Gastroesophageal sphincter (tissue), 4 donors: ENCODE results near the gene MAP4K4. TPM values are rescaled to one million over a fixed set of nuclear protein-coding genes. Genes with fewer than 3 reads are reported as not detected.

Source experiments
- ATAC-seq: fragments of 150-250 bp; one replicate; pipeline ENCODE4 v1.9.1; 2016; ENCODE audit warnings: mild to moderate bottlenecking, moderate library complexity
- H3K27ac ChIP-seq, 4 donors: fragments of 200-600 bp; sonication (generic) in 3 of 4; 1 replicate in 3 of 4; 2 replicates in 1 of 4; pipeline ENCODE4 v1.5.1; 2016 to 2019
- H3K27me3 ChIP-seq: fragments of 200-600 bp; sonication (generic); one replicate; pipeline ENCODE4 v1.5.1; 2019
- H3K36me3 ChIP-seq, 2 donors: fragments of 200-600 bp; sonication (generic); one replicate each; pipeline ENCODE4 v1.5.1; 2019; ENCODE audit warnings: control low read depth in 1 of 2
- H3K4me1 ChIP-seq, 3 donors: fragments of 200-600 bp; sonication (generic); 1 replicate in 2 of 3; 2 replicates in 1 of 3; pipeline ENCODE4 v1.5.1; 2016 to 2019; ENCODE audit warnings: control low read depth in 2 of 3
- H3K4me3 ChIP-seq, 2 donors: fragments of 200-600 bp; sonication (generic); one replicate each; pipeline ENCODE4 v1.5.1; 2019; ENCODE audit warnings: mild to moderate bottlenecking in 1 of 2, moderate library complexity in 1 of 2
- H3K9me3 ChIP-seq, 3 donors: fragments of 200-600 bp; sonication (generic); one replicate each; pipeline ENCODE4 v1.5.1; 2017 to 2019; ENCODE audit warnings: control low read depth in 2 of 3
- EP300 ChIP-seq: sonication (generic); formaldehyde crosslinking; IDR thresholded peaks from one replicate; pipeline ENCODE4 v1.6.1; 2017; ENCODE audit warnings: antibody characterized with exemption, mild to moderate bottlenecking
- POLR2A ChIP-seq, 2 donors: fragments of 450-650 bp; IDR thresholded peaks; one replicate each; pipeline ENCODE4 v1.6.1; 2017; ENCODE audit warnings: antibody characterized with exemption in 2 of 2, mild to moderate bottlenecking in 2 of 2, moderate library complexity in 1 of 2
- POLR2AphosphoS5 ChIP-seq: sonication (generic); formaldehyde crosslinking; IDR thresholded peaks from one replicate; pipeline ENCODE4 v1.6.1; 2017; ENCODE audit warnings: antibody characterized with exemption
- WGBS, 2 donors: methylation state at CpG; one replicate each; pipeline ENCODE4 v1.1.5; 2018; ENCODE audit warnings: low coverage in 1 of 2; 5-methylcytosine and 5-hydroxymethylcytosine counted together
- total RNA-seq, 4 donors: library from RNA; depleted of rRNA; stranded (reverse); fragments of >200 nt; gene quantifications; one replicate each; pipeline ENCODE4 v1.1.0, GENCODE V29; 2016
- TF ChIP-seq, protein P1 (sequence below), 4 experiments: fragments of 200-600 bp in 2 of 4; fragments of 450-650 bp in 2 of 4; sonication (generic) in 1 of 4; IDR thresholded peaks; one replicate each; pipeline ENCODE4 v1.5.1; 2017 to 2019; ENCODE audit warnings: antibody characterized with exemption in 4 of 4, mild to moderate bottlenecking in 2 of 4, moderate library complexity in 2 of 4

The MAP4K4 gene
- total RNA-seq, 4 donors from 2014 or later: 35.8 to 59.5 (median 48.9) TPM

DNA sequence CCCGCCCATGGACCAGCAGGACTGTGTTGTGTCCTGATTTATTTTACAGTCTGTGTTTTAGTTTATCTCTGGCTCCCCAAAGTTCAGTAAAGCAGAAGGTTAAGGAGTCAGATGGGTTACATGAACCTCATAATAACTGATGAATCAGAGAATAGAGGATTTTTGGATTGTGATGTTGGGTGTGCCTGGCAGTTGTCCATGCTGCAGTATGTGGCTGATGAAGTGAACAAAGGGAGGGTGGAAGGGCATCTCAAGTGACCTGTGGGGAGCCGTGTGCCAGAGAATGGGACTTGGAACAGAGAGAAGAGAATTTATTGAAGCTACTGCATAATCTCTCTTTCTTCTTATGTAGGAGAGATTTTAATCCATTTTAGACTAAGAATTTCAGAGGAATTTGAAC lies 145.5 kb downstream of the MAP4K4 start:
- peaks cover 0 to 84% of the 10 kb centered on the region in 2 donors for H3K36me3 ChIP-seq
- H3K27ac ChIP-seq: peak overlapping the region in 1 of 4 donors; percentile 57

DNA sequence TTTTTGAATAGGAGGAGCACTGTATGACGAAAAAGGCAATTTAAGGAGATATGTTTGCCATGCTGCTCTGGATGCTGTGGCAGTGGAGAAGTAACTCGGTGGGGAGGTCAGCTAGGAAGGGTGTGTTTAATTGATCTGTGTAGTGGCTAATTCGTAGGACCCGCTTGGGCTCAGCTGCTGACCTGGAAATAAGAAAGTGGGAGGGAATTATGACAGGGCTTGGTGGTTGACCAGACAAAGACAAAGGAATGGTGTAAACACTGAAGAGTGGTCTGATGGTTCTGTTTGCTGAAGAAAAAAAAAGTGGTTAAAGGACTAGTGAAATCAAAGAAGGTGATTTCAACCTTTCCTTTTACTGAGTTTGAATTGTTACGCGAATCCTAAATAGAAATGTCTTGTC lies 146.0 kb downstream of the MAP4K4 start:
- Histone ChIP-seq H3K27ac (peak overlapping the region; percentile 41 to 63 (median 58)), H3K4me3 (no peak overlapping the region), H3K27me3 (no peaks in the 10 kb centered on the region), H3K36me3 (peaks cover 0 to 84% of the 10 kb centered on the region in 2 donors), H3K9me3 (no peaks in the 10 kb centered on the region), H3K4me1 (peaks cover 9 to 31% (median 9%) of the 10 kb centered on the region in 3 donors)
- TF ChIP-seq EP300: no peak
- no peak for TF ChIP-seq POLR2AphosphoS5
- TF ChIP-seq, protein P1, sequence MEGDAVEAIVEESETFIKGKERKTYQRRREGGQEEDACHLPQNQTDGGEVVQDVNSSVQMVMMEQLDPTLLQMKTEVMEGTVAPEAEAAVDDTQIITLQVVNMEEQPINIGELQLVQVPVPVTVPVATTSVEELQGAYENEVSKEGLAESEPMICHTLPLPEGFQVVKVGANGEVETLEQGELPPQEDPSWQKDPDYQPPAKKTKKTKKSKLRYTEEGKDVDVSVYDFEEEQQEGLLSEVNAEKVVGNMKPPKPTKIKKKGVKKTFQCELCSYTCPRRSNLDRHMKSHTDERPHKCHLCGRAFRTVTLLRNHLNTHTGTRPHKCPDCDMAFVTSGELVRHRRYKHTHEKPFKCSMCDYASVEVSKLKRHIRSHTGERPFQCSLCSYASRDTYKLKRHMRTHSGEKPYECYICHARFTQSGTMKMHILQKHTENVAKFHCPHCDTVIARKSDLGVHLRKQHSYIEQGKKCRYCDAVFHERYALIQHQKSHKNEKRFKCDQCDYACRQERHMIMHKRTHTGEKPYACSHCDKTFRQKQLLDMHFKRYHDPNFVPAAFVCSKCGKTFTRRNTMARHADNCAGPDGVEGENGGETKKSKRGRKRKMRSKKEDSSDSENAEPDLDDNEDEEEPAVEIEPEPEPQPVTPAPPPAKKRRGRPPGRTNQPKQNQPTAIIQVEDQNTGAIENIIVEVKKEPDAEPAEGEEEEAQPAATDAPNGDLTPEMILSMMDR (IDR thresholded peaks at IDR 0.05): no peak
- no peak for ATAC-seq
- 76 to 84% methylated on average over 6 of the region's 6 CpGs for WGBS, 2 donors

More for the DNA sequence above, 145.5 kb downstream of the MAP4K4 start:
- 29 to 61% methylated on average over 2 of the region's 2 CpGs for WGBS, 2 donors
- H3K9me3 ChIP-seq: no peaks in the 10 kb centered on the region
- no peak for ATAC-seq
- no peak overlapping the region for H3K4me3 ChIP-seq
- H3K27me3 ChIP-seq: no peaks in the 10 kb centered on the region
- TF ChIP-seq EP300: no peak
- TF ChIP-seq, protein P1 (IDR thresholded peaks at IDR 0.05): no peak
- TF ChIP-seq POLR2A (IDR thresholded peaks at IDR 0.05): no peak
- TF ChIP-seq POLR2AphosphoS5: no peak
- peaks cover 9 to 27% (median 9%) of the 10 kb centered on the region in 3 donors for H3K4me1 ChIP-seq

DNA sequence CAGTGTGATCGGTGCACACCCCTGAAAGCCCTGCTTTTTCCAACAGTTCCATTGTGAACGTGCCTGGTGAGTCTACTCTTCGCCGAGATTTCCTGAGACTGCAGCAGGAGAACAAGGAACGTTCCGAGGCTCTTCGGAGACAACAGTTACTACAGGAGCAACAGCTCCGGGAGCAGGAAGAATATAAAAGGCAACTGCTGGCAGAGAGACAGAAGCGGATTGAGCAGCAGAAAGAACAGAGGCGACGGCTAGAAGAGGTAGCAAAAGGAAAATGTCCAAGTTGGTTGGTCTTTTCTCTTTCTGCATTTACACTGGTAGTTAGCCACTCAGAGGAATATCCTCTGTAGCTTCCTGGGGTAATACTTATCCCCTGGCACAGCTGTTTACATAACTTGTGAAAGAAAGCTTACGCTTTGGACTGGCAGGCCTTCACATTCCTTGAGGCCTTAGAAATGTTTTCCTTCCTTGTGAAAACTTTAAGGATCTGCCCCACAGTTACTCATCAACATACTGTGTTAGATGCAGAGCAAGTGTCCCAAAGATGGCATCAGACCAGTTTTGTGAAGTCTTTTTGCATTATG lies 146.6 kb downstream of the MAP4K4 start:
- Histone ChIP-seq H3K9me3 (no peaks in the 10 kb centered on the region), H3K4me3 (no peak overlapping the region), H3K27ac (peak overlapping the region; percentile 41 to 63 (median 58)), H3K27me3 (no peaks in the 10 kb centered on the region), H3K4me1 (peaks cover 9 to 38% (median 12%) of the 10 kb centered on the region in 3 donors), H3K36me3 (peaks cover 0 to 82% of the 10 kb centered on the region in 2 donors)
- WGBS, 2 donors: 57 to 69% methylated on average over 10 to 12 of the region's 12 CpGs
- ATAC-seq: peak; percentile 34
- TF ChIP-seq POLR2A (IDR thresholded peaks at IDR 0.05) (no peak), EP300 (no peak), POLR2AphosphoS5 (no peak)
- TF ChIP-seq, protein P1 (IDR thresholded peaks at IDR 0.05): no peak

DNA sequence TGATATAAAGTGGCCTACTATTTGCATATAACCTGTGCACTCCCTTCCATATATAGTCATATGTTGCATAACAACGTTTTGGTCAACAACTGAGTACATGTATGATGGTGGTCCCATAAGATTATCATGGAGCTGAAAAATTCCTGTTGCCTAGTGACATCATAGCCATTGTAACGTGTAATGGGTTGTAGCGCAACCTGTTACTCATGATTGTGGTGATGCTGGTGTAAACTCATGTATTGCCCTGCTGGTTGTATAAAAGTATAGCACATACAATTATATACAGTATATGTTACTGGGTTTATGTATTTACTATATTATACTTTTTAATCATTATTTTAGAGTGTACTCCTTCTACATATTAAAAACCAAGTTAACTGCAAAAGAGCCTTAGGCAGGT lies 149.5 kb downstream of the MAP4K4 start:
- H3K9me3 ChIP-seq: no peaks in the 10 kb centered on the region
- H3K4me1 ChIP-seq: peaks cover 9 to 55% (median 13%) of the 10 kb centered on the region in 3 donors
- no peak overlapping the region for H3K4me3 ChIP-seq
- peaks cover 0 to 56% of the 10 kb centered on the region in 2 donors for H3K36me3 ChIP-seq
- ATAC-seq: no peak
- WGBS, 2 donors: 80 to 90% methylated on average over 3 of the region's 3 CpGs
- no peak overlapping the region for H3K27ac ChIP-seq
- TF ChIP-seq, protein P1 (IDR thresholded peaks at IDR 0.05): no peak
- TF ChIP-seq POLR2AphosphoS5 (no peak), POLR2A (IDR thresholded peaks at IDR 0.05) (no peak), EP300 (no peak)
- no peaks in the 10 kb centered on the region for H3K27me3 ChIP-seq
